PC-9 (cell line): ENCODE results near the gene PHF21A.

Source experiments
- EZH2 ChIP-seq: fragments of 200-600 bp; sonication (generic); IDR thresholded peaks from 2 replicates; pipeline ENCODE4 v1.8.0; 2017; ENCODE audit warnings: antibody characterized with exemption, low read depth
- TF ChIP-seq, protein P1 (sequence below): fragments of 200-600 bp; sonication (generic); conservative IDR thresholded peaks from 2 replicates; pipeline ENCODE4 v1.6.1; 2017; ENCODE audit warnings: mixed run types, antibody characterized with exemption, mild to moderate bottlenecking, moderate library complexity

DNA sequence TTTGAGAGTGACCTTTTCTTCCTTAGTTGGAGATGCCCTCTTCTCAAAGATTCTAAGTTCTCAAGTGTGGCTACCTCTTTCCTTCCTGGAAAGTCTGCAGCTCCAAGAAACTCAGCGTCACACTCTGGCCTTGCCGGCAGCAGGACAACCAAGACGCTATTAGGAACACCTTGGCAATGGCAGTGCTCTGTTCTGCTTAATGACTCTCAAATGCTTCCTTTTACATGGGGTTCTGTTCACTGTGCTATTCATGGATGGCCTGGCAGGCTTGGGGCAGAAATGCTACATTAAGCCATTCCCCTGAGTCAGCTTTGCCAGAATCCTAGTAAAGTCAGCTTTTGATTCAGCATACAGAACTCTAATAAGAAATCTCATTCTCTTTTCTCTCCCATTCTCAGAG is 172.9 kb downstream of the PHF21A start:
- TF ChIP-seq EZH2, result no peak
- TF ChIP-seq, protein P1, sequence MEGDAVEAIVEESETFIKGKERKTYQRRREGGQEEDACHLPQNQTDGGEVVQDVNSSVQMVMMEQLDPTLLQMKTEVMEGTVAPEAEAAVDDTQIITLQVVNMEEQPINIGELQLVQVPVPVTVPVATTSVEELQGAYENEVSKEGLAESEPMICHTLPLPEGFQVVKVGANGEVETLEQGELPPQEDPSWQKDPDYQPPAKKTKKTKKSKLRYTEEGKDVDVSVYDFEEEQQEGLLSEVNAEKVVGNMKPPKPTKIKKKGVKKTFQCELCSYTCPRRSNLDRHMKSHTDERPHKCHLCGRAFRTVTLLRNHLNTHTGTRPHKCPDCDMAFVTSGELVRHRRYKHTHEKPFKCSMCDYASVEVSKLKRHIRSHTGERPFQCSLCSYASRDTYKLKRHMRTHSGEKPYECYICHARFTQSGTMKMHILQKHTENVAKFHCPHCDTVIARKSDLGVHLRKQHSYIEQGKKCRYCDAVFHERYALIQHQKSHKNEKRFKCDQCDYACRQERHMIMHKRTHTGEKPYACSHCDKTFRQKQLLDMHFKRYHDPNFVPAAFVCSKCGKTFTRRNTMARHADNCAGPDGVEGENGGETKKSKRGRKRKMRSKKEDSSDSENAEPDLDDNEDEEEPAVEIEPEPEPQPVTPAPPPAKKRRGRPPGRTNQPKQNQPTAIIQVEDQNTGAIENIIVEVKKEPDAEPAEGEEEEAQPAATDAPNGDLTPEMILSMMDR, result no peak
